Measurements from ENCODE around the gene GLYR1.

GRCh38 chr16:4826980-4827379, 20.1 kb downstream of the GLYR1 start:
- TF ChIP-seq REST (IDR thresholded peaks at IDR 0.05; ENCODE audit: insufficient read depth in 1 of 2, low read depth in 2 of 2, low read length in 1 of 2) (no peak), CTCF (IDR thresholded peaks at IDR 0.05) (no peak), POLR2AphosphoS5 (IDR thresholded peaks at IDR 0.05; ENCODE audit: low read depth, low read length) (no peak)
